K562 (cell line): ENCODE results near the gene ACTG2. TPM values are rescaled to one million over a fixed set of nuclear protein-coding genes. Genes with fewer than 3 reads are reported as not detected.
"Not testable (repeated sequence)": the region's sequence is repeated elsewhere in the genome, so short reads cannot be mapped to it uniquely, and the experiment has no call there.

Source experiments
- ATAC-seq: fragments of 200-7000 bp; cut with Tn5 transposase; 3 replicates; pipeline ENCODE4 v1.9.1; 2020; ENCODE audit warnings: moderate library complexity
- BruUV-seq: library from RNA; stranded (reverse); fragments of 400-500 nt; replicated peaks from 2 replicates; lab custom pipeline; 2021; lab: Mats Ljungman, UMichigan
- CTCF ChIA-PET: fragments of 300-600 bp; formaldehyde crosslinking; extraction: SDS; loops from one replicate; lab custom pipeline; 2021; ENCODE audit warnings: low intra/inter-chr PET ratio; lab: Yijun Ruan, JAX
- POLR2A ChIA-PET: fragments of 300-600, 350-650 bp; sonication (Branson Sonifier 250); formaldehyde crosslinking; extraction: SDS; loops from one replicate; lab custom pipeline; 2021; ENCODE audit warnings: antibody characterized with exemption, inconsistent platforms; lab: Yijun Ruan, JAX
- DNase-seq, 4 experiments: peaks; one replicate each; pipeline versions ENCODE4 v3.0.0 to v3.0.0-alpha.2; 2011 to 2018; ENCODE audit warnings: low spot score in 3 of 4, mixed read lengths in 3 of 4; ENCODE audit errors: extremely low read depth in 1 of 4
- FAIRE-seq: peaks from 2 replicates; lab custom pipeline; 2011; peaks lifted over from hg19 to GRCh38; lab: Jason Lieb, UNC
- H2AFZ ChIP-seq: 2 replicates; pipeline ENCODE4 v1.6.0; 2011; ENCODE audit warnings: low read depth, low read length, control low read depth, inconsistent platforms
- H3K27ac ChIP-seq: fragments of 200-600 bp; 3 replicates; pipeline ENCODE4 v1.8.0; 2011; ENCODE audit warnings: low read depth, mild to moderate bottlenecking, control low read depth, inconsistent platforms, low read length, moderate library complexity, mixed read lengths; ENCODE audit errors: extremely low read depth
- H3K27me3 ChIP-seq, 2 experiments: fragments of 300-600 bp in 1 of 2; 2 replicates in 1 of 2; 3 replicates in 1 of 2; pipeline versions ENCODE4 v1.6.0 to v1.8.0; 2011; ENCODE audit warnings: inconsistent platforms in 2 of 2, low read length in 2 of 2, mild to moderate bottlenecking in 1 of 2, mixed read lengths in 1 of 2, moderate library complexity in 1 of 2; ENCODE audit not compliant: control insufficient read depth in 2 of 2, insufficient read depth in 2 of 2
- H3K36me3 ChIP-seq: fragments of 300-600 bp; 3 replicates; pipeline ENCODE4 v1.8.0; 2011; ENCODE audit warnings: mild to moderate bottlenecking, low read length, inconsistent platforms; ENCODE audit not compliant: control insufficient read depth, insufficient read depth
- H3K4me1 ChIP-seq, 2 experiments: fragments of 200-600 bp in 1 of 2; replicated peaks in 1 of 2; 2 replicates in 1 of 2; 3 replicates in 1 of 2; pipeline versions ENCODE4 v1.5.1 to v1.8.0; 2011; ENCODE audit warnings: inconsistent platforms in 2 of 2, low read length in 2 of 2, mild to moderate bottlenecking in 1 of 2, mixed read lengths in 1 of 2, moderate library complexity in 1 of 2; ENCODE audit not compliant: control insufficient read depth in 2 of 2, insufficient read depth in 2 of 2
- H3K4me2 ChIP-seq: 2 replicates; pipeline ENCODE4 v1.6.1; 2011; ENCODE audit warnings: low read length, control low read depth, inconsistent platforms, mixed read lengths; ENCODE audit not compliant: insufficient read depth
- H3K4me3 ChIP-seq: fragments of 200-600 bp; sonication (generic), shearing (Covaris generic); 2 replicates; pipeline ENCODE4 v1.5.1; 2016; ENCODE audit warnings: control low read depth, inconsistent platforms
- H3K79me2 ChIP-seq: fragments of 200-600 bp; 3 replicates; pipeline ENCODE4 v1.8.0; 2011; ENCODE audit warnings: low read length, inconsistent platforms; ENCODE audit not compliant: control insufficient read depth, insufficient read depth
- H3K9ac ChIP-seq, 2 experiments: 2 replicates each; pipeline versions ENCODE4 v1.6.0 to v1.6.1; 2011; ENCODE audit warnings: low read depth in 2 of 2, low read length in 2 of 2, control low read depth in 1 of 2, inconsistent platforms in 1 of 2, mild to moderate bottlenecking in 1 of 2, mixed read lengths in 1 of 2; ENCODE audit not compliant: insufficient read depth in 1 of 2
- H3K9me1 ChIP-seq: one replicate; pipeline ENCODE4 v1.6.0; 2011; ENCODE audit warnings: inconsistent platforms, mild to moderate bottlenecking, low read length, moderate library complexity; ENCODE audit not compliant: control insufficient read depth, insufficient read depth
- H3K9me3 ChIP-seq: replicated peaks from 2 replicates; pipeline ENCODE4 v1.5.1; 2011; ENCODE audit warnings: low read depth, low read length, inconsistent platforms; ENCODE audit not compliant: control insufficient read depth, insufficient read depth
- H4K20me1 ChIP-seq: replicated peaks from 2 replicates; pipeline ENCODE4 v1.6.1; 2011; ENCODE audit warnings: low read length, inconsistent platforms, mixed read lengths; ENCODE audit not compliant: control insufficient read depth, insufficient read depth
- AFF4 ChIP-seq: sonication (generic); formaldehyde crosslinking; IDR thresholded peaks from 2 replicates; pipeline ENCODE4 v1.8.0; 2023; ENCODE audit warnings: mild to moderate bottlenecking, missing genetic modification reagents
- KDM1A ChIP-seq, 2 experiments: fragments of 450-650 bp; IDR thresholded peaks; 2 replicates each; pipeline ENCODE4 v1.6.1; 2016; ENCODE audit warnings: mild to moderate bottlenecking in 2 of 2
- NFIC ChIP-seq: fragments of 450-650 bp; IDR thresholded peaks from 2 replicates; pipeline ENCODE4 v1.6.1; 2017; ENCODE audit warnings: mild to moderate bottlenecking, inconsistent platforms
- RBM25 ChIP-seq: fragments of 200-400 bp; formaldehyde crosslinking; IDR thresholded peaks from 2 replicates; pipeline ENCODE4 v1.6.1; 2018; ENCODE audit warnings: low read length, low read depth, moderate library complexity; ENCODE audit not compliant: severe bottlenecking
- ZBTB8A ChIP-seq: fragments of 450-650 bp; IDR thresholded peaks from 2 replicates; pipeline ENCODE4 v1.6.1; 2018; ENCODE audit warnings: mild to moderate bottlenecking, moderate library complexity; ENCODE audit not compliant: partially characterized antibody
- ZNF146 ChIP-seq: IDR thresholded peaks from one replicate; pipeline ENCODE4 v1.6.1; 2018; ENCODE audit warnings: missing compliant biosample characterization; ENCODE audit not compliant: unreplicated experiment
- ZNF395 ChIP-seq: fragments of 200-800 bp; sonication (Bioruptor generic); IDR thresholded peaks from 2 replicates; pipeline ENCODE4 v1.6.1; 2017; ENCODE audit warnings: missing genetic modification characterization, missing compliant biosample characterization
- WGBS: fragments of 100-300 bp; shearing (Covaris generic); methylation state at CpG from one replicate; pipeline ENCODE4 v1.1.6; 2016; ENCODE audit warnings: low coverage, mixed read lengths; ENCODE audit not compliant: insufficient coverage; ENCODE audit errors: missing lambda C conversion rate; 5-methylcytosine and 5-hydroxymethylcytosine counted together
- in situ Hi-C: fragments of 300-500 bp; cut with MboI; formaldehyde crosslinking; loops from 4 replicates; pipeline ENCODE4 v1.15.0; 2018; ENCODE audit warnings: inconsistent platforms, mixed read lengths
- intact Hi-C: fragments of 100-400 bp; cut with micrococcal nuclease; formaldehyde crosslinking; loops from 2 replicates; pipeline ENCODE4 v1.14.2; 2022
- polyA plus RNA-seq, 8 experiments: library from polyadenylated mRNA; depleted of rRNA in 4 of 8; stranded (reverse) in 5 of 8; unstranded in 3 of 8; fragments of >200 nt; fragmentation: Nextera tagmentation in 2 of 8; fragmentation: Illumina TruSeq in 1 of 8; extraction: Ambion mirVana in 2 of 8; extraction: Trizol in 1 of 8; gene quantifications; 2 replicates each; pipeline versions ENCODE4 v1.2.1 to v1.2.3, GENCODE V29; 2011 to 2014; ENCODE audit warnings: inconsistent platforms in 1 of 8, missing spikeins in 1 of 8
- total RNA-seq, 7 experiments: library from RNA; depleted of rRNA in 6 of 7; stranded (reverse); fragments of >200 nt in 6 of 7; fragmentation: Illumina TruSeq in 2 of 7; extraction: Trizol in 2 of 7; gene quantifications; 2 replicates each; pipeline versions ENCODE4 v1.2.1 to v1.2.3, GENCODE V29; 2011 to 2021; ENCODE audit warnings: low replicate concordance in 1 of 7

Gene ACTG2
- total and polyA plus RNA-seq, 9 of the 15 experiments (the other 6 are each of a cell fraction or from before 2014, with no cell fraction given): 0.06 to 0.60 TPM; not detected in 7

- intact Hi-C loops: not testable (repeated sequence)
- peak; percentile 96 for TF ChIP-seq ZNF146
- peak; percentile 13 to 31; a peak in 2 of 4 replicates for TF ChIP-seq KDM1A (IDR thresholded peaks at IDR 0.05)
- TF ChIP-seq RBM25: peak; percentile 23
- TF ChIP-seq, all 486 proteins: peak for 3; not testable (repeated sequence) for 483
- H3K27ac ChIP-seq, H3K79me2 ChIP-seq, H4K20me1 ChIP-seq, ATAC-seq, H3K36me3 ChIP-seq, H3K27me3 ChIP-seq, H3K9ac ChIP-seq, CTCF ChIA-PET, H3K4me1 ChIP-seq, in situ Hi-C loops, BruUV-seq, FAIRE-seq, H3K9me1 ChIP-seq, H3K4me2 ChIP-seq, H3K9me3 ChIP-seq, H3K4me3 ChIP-seq, DNase-seq: not testable (repeated sequence)
- peak overlapping the region; percentile 65; the same call in 1 of the 2 replicates for H2AFZ ChIP-seq
- WGBS: 42% methylated on average over 5 of the region's 5 CpGs
- POLR2A ChIA-PET: interaction anchor here (1.1 kb wide), 1 partner anchor 9 kb away, joined by 3 read pairs; no protein-coding TSS in a partner anchor
Observed at GRCh38 chr2:73877984-73878383, 14.8 kb upstream of the ACTG2 start.

- no peaks in the 10 kb centered on the region for H3K9me1 ChIP-seq
- FAIRE-seq: no peak
- no peak overlapping the region for H2AFZ ChIP-seq
- no peaks in the 10 kb centered on the region for H3K9me3 ChIP-seq
- H4K20me1 ChIP-seq: no peaks in the 10 kb centered on the region
- no peak overlapping the region for H3K4me2 ChIP-seq
- ChIA-PET CTCF (no interaction called here), POLR2A (no interaction called here)
- H3K9ac ChIP-seq: no peak overlapping the region
- no TSS peak for BruUV-seq
- H3K4me3 ChIP-seq: no peak overlapping the region
- H3K4me1 ChIP-seq: no peaks in the 10 kb centered on the region
- no peaks in the 10 kb centered on the region for H3K79me2 ChIP-seq
- 0% methylated on average over 2 of the region's 2 CpGs for WGBS
- H3K36me3 ChIP-seq: no peaks in the 10 kb centered on the region
- no peak for DNase-seq
- in situ Hi-C loops (no loop called here), intact Hi-C loops (no loop called here)
- peaks cover 2 to 4% of the 10 kb centered on the region in 2 experiments; a peak in 2 of 5 replicates for H3K27me3 ChIP-seq
- no peak overlapping the region for H3K27ac ChIP-seq
- no peak for ATAC-seq
- TF ChIP-seq AFF4 (CRISPR knock-in tag) (no peak), ZBTB8A (no peak), ZNF395 (CRISPR knock-in tag) (no peak), NFIC (no peak)
Observed at GRCh38 chr2:73885406-73885805, 7.4 kb upstream of the ACTG2 start.
